Fibroblast of lung (primary cell): ENCODE measurements around the gene LRIT2.

Source experiments
- EZH2 ChIP-seq: IDR thresholded peaks from 2 replicates; pipeline ENCODE4 v1.5.1; 2012; ENCODE audit warnings: low read length, control low read depth, mild to moderate bottlenecking; ENCODE audit errors: missing control alignments
- TF ChIP-seq, protein P1 (sequence below), 2 donors: IDR thresholded peaks in 1 of 2; conservative IDR thresholded peaks in 1 of 2; 1 replicate in 1 of 2; 2 replicates in 1 of 2; pipeline ENCODE4 v1.5.1; 2011 to 2012; ENCODE audit warnings: low read length in 2 of 2, control low read depth in 1 of 2, inconsistent platforms in 1 of 2, low read depth in 1 of 2, mild to moderate bottlenecking in 1 of 2

DNA sequence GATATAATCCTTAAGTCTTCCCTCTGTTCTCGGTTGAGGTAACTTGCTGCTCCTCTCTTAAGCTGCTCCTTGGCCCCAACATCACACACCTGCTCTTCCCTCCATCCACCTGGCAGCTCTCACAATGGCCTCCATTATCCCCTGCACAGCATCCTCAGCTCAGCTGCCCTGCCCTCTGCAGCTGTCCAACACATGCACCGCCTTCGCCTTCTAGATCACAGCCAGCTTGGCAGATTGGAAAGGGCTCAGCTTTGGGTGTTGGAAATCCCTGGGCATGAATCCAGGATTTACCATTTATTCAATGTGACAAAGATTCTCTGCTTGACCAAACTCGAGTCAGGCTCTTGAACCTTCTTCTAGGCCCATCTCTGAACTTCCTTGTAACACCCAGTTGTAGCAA is 40.1 kb upstream of the LRIT2 start:
- TF ChIP-seq, protein P1, sequence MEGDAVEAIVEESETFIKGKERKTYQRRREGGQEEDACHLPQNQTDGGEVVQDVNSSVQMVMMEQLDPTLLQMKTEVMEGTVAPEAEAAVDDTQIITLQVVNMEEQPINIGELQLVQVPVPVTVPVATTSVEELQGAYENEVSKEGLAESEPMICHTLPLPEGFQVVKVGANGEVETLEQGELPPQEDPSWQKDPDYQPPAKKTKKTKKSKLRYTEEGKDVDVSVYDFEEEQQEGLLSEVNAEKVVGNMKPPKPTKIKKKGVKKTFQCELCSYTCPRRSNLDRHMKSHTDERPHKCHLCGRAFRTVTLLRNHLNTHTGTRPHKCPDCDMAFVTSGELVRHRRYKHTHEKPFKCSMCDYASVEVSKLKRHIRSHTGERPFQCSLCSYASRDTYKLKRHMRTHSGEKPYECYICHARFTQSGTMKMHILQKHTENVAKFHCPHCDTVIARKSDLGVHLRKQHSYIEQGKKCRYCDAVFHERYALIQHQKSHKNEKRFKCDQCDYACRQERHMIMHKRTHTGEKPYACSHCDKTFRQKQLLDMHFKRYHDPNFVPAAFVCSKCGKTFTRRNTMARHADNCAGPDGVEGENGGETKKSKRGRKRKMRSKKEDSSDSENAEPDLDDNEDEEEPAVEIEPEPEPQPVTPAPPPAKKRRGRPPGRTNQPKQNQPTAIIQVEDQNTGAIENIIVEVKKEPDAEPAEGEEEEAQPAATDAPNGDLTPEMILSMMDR (conservative IDR thresholded peaks at IDR 0.05 in 1 of 2, IDR thresholded peaks at IDR 0.05 in 1 of 2; ENCODE audit: low read depth in 1 of 2, low read length in 2 of 2) = no peak
- no peak for TF ChIP-seq EZH2
